ENCODE data around the gene GOT2. TPM values are rescaled to one million over a fixed set of nuclear protein-coding genes. Genes with fewer than 3 reads are reported as not detected.
"Not testable (repeated sequence)": the region's sequence is repeated elsewhere in the genome, so short reads cannot be mapped to it uniquely, and the experiment has no call there.

The GOT2 gene
- total and polyA plus RNA-seq, 2 donors (not counting 3 experiments of a cell fraction or from before 2014, with no cell fraction given) = 53.4 to 127 TPM

DNA sequence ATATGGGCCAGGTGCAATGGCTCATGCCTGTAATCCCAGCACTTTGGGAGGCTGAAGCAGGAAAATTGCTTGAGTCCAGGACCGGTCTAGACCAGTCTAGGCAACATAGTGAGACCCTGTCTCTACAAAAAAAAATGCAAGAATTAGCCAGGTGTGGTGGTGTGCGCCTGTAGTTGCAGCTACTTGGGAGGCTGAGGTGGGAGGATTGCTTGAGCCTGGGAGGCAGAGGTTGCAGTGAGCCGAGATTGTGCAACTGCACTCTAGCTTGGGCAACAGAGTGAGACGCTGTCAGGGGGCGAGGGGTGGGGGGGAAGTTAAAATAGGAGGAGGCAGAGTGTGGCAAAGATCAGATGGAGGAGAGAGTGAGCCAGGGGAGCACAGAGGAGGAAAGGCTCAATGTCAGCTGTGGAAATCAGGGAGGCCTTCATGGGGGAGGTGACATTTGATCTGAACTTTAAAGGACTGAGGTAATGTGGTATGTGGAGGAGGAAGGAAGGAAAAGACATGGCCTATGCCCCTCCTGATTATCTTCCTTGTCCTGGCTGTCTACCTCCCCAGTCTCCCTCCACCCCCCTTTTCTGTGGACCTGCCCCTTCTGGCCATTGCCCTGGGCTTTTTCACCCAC, 4.7 kb upstream of the GOT2 start:
- DNase-seq (ENCODE audit: low read depth, low spot score) (no peak), FAIRE-seq (no peak)
- H4K20me1 ChIP-seq (replicated peaks; ENCODE audit: control insufficient read depth, extremely low read depth, insufficient read depth, low read length) = no peaks in the 10 kb centered on the region
- no peak overlapping the region for H3K9ac ChIP-seq (replicated peaks; ENCODE audit: extremely low read depth, insufficient read depth, low read length)
- no TSS peak for BruUV-seq (replicated peaks)
- intact Hi-C loops (cut with micrococcal nuclease) = no loop called here
- H3K36me3 ChIP-seq (ENCODE audit: control insufficient read depth in 2 of 2, extremely low read depth in 1 of 2, insufficient read depth in 2 of 2, low read length in 2 of 2) = no peaks in the 10 kb centered on the region
- dilution Hi-C loops (cut with MboI; ENCODE audit: extremely low pct_ligation_motif_present, low sequenced_read_pairs) = no loop called here
- no peaks in the 10 kb centered on the region for H3K27me3 ChIP-seq (ENCODE audit: control insufficient read depth in 2 of 2, insufficient read depth in 2 of 2, low read length in 2 of 2)
- H2AFZ ChIP-seq (ENCODE audit: low read depth, low read length) = no peak overlapping the region
- no peak overlapping the region for H3K4me2 ChIP-seq (ENCODE audit: insufficient read depth, low read length)
- H3K79me2 ChIP-seq (ENCODE audit: control insufficient read depth, insufficient read depth, low read length) = peaks cover 3% of the 10 kb centered on the region
- ChIA-PET CTCF (interaction anchor here (1.3 kb wide), 1 partner anchor 17 kb away, joined by 6 read pairs; no protein-coding TSS in a partner anchor), POLR2A (interaction anchor here (0.7 kb wide), 1 partner anchor 10 kb away, joined by 5 read pairs; no protein-coding TSS in a partner anchor)
- TF ChIP-seq GATA2 (IDR thresholded peaks at IDR 0.05; ENCODE audit: insufficient read depth, insufficient read length, low read depth, low read length) (no peak), MYC (IDR thresholded peaks at IDR 0.05; ENCODE audit: low read depth, low read length) (no peak), FOS (IDR thresholded peaks at IDR 0.05; ENCODE audit: borderline replicate concordance, insufficient read depth, low read length) (no peak), EZH2 (IDR thresholded peaks at IDR 0.05; ENCODE audit: borderline replicate concordance, low read depth, low read length, severe bottlenecking) (no peak), POLR2A (IDR thresholded peaks at IDR 0.05; ENCODE audit: low read depth, low read length) (no peak), JUN (IDR thresholded peaks at IDR 0.05; ENCODE audit: borderline replicate concordance, insufficient read depth, insufficient read length, low read depth) (no peak), POLR2AphosphoS5 (IDR thresholded peaks at IDR 0.05; ENCODE audit: insufficient read depth, low read depth, low read length) (no peak)
- TF ChIP-seq, protein P1, sequence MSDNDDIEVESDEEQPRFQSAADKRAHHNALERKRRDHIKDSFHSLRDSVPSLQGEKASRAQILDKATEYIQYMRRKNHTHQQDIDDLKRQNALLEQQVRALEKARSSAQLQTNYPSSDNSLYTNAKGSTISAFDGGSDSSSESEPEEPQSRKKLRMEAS (IDR thresholded peaks at IDR 0.05; ENCODE audit: insufficient read depth, insufficient read length) = no peak
- TF ChIP-seq, protein P2, sequence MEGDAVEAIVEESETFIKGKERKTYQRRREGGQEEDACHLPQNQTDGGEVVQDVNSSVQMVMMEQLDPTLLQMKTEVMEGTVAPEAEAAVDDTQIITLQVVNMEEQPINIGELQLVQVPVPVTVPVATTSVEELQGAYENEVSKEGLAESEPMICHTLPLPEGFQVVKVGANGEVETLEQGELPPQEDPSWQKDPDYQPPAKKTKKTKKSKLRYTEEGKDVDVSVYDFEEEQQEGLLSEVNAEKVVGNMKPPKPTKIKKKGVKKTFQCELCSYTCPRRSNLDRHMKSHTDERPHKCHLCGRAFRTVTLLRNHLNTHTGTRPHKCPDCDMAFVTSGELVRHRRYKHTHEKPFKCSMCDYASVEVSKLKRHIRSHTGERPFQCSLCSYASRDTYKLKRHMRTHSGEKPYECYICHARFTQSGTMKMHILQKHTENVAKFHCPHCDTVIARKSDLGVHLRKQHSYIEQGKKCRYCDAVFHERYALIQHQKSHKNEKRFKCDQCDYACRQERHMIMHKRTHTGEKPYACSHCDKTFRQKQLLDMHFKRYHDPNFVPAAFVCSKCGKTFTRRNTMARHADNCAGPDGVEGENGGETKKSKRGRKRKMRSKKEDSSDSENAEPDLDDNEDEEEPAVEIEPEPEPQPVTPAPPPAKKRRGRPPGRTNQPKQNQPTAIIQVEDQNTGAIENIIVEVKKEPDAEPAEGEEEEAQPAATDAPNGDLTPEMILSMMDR (IDR thresholded peaks at IDR 0.05; ENCODE audit: extremely low read depth in 1 of 2, insufficient read depth in 1 of 2, low read depth in 1 of 2, low read length in 2 of 2) = no peak
- no peaks in the 10 kb centered on the region for H3K9me1 ChIP-seq (replicated peaks; ENCODE audit: control insufficient read depth, extremely low read depth, insufficient read depth, low read length)
- peaks cover 13% of the 10 kb centered on the region for H3K4me1 ChIP-seq (ENCODE audit: control insufficient read depth, extremely low read depth, insufficient read depth, low read length)
- H3K4me3 ChIP-seq (replicated peaks in 1 of 3; ENCODE audit: insufficient read depth in 1 of 3, low read depth in 1 of 3, low read length in 3 of 3) = no peak overlapping the region
- no peaks in the 10 kb centered on the region for H3K9me3 ChIP-seq (replicated peaks; ENCODE audit: control insufficient read depth, insufficient read depth, low read length)
- no peak overlapping the region for H3K27ac ChIP-seq (ENCODE audit: insufficient read depth, low read depth, low read length)

DNA sequence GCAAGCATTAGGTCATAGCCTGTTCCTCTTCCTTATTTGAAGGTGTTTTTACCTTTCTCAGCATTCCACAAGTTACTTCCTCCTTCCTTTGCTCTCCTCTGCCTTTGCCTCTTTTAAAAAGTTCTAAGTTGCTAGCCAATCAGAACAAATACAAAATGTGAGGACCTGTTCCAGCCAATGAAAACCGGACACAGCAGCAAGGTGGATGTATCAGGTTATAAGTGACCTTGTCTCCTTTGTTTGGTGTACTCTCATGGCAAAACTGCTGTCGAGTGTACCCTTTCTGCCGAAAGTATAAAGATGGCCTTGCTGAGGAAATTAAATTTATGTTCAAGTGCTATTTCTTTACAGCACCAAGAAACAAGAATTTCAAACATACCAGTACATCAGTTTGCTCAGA, 2.2 kb upstream of the GOT2 start:
- H3K4me3 ChIP-seq (replicated peaks in 1 of 3; ENCODE audit: insufficient read depth in 1 of 3, low read depth in 1 of 3, low read length in 3 of 3); dilution Hi-C loops (cut with MboI; ENCODE audit: extremely low pct_ligation_motif_present, low sequenced_read_pairs); H3K9ac ChIP-seq (replicated peaks; ENCODE audit: extremely low read depth, insufficient read depth, low read length); H3K4me2 ChIP-seq (ENCODE audit: insufficient read depth, low read length); H2AFZ ChIP-seq (ENCODE audit: low read depth, low read length); POLR2A ChIA-PET; FAIRE-seq; H3K9me3 ChIP-seq (replicated peaks; ENCODE audit: control insufficient read depth, insufficient read depth, low read length); BruUV-seq (replicated peaks); H3K27ac ChIP-seq (ENCODE audit: insufficient read depth, low read depth, low read length); H4K20me1 ChIP-seq (replicated peaks; ENCODE audit: control insufficient read depth, extremely low read depth, insufficient read depth, low read length); intact Hi-C loops (cut with micrococcal nuclease); H3K27me3 ChIP-seq (ENCODE audit: control insufficient read depth in 2 of 2, insufficient read depth in 2 of 2, low read length in 2 of 2); H3K36me3 ChIP-seq (ENCODE audit: control insufficient read depth in 2 of 2, extremely low read depth in 1 of 2, insufficient read depth in 2 of 2, low read length in 2 of 2); H3K9me1 ChIP-seq (replicated peaks; ENCODE audit: control insufficient read depth, extremely low read depth, insufficient read depth, low read length); DNase-seq (ENCODE audit: low read depth, low spot score): not testable (repeated sequence)
- CTCF ChIA-PET = interaction anchor here (1.4 to 6.5 kb wide), 2 partner anchors 20 to 52 kb away, joined by 3 to 64 read pairs; partner anchors contain the start of gene SLC38A7
- Histone ChIP-seq H3K79me2 (ENCODE audit: control insufficient read depth, insufficient read depth, low read length) (peaks cover 27% of the 10 kb centered on the region), H3K4me1 (ENCODE audit: control insufficient read depth, extremely low read depth, insufficient read depth, low read length) (peaks cover 26% of the 10 kb centered on the region)

Data from endothelial cell of umbilical vein (primary cell).